ENCODE data around the gene ADAM23.
"Not testable (repeated sequence)": the region's sequence is repeated elsewhere in the genome, so short reads cannot be mapped to it uniquely, and the experiment has no call there.

Gene ADAM23, protein sequence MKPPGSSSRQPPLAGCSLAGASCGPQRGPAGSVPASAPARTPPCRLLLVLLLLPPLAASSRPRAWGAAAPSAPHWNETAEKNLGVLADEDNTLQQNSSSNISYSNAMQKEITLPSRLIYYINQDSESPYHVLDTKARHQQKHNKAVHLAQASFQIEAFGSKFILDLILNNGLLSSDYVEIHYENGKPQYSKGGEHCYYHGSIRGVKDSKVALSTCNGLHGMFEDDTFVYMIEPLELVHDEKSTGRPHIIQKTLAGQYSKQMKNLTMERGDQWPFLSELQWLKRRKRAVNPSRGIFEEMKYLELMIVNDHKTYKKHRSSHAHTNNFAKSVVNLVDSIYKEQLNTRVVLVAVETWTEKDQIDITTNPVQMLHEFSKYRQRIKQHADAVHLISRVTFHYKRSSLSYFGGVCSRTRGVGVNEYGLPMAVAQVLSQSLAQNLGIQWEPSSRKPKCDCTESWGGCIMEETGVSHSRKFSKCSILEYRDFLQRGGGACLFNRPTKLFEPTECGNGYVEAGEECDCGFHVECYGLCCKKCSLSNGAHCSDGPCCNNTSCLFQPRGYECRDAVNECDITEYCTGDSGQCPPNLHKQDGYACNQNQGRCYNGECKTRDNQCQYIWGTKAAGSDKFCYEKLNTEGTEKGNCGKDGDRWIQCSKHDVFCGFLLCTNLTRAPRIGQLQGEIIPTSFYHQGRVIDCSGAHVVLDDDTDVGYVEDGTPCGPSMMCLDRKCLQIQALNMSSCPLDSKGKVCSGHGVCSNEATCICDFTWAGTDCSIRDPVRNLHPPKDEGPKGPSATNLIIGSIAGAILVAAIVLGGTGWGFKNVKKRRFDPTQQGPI

GRCh38 chr2:206442833-206443734 is at the start of gene ADAM23:
ADAM23 (plus strand) TSS chr2:206443532; CDS start chr2:206443867, 335 bp downstream.
- H3K4me2 ChIP-seq (ENCODE audit: low read length), result peak within 1 kb of the TSS; percentile 98
- no peak within 1 kb of the TSS for H3K27ac ChIP-seq (ENCODE audit: low read length)

DNA sequence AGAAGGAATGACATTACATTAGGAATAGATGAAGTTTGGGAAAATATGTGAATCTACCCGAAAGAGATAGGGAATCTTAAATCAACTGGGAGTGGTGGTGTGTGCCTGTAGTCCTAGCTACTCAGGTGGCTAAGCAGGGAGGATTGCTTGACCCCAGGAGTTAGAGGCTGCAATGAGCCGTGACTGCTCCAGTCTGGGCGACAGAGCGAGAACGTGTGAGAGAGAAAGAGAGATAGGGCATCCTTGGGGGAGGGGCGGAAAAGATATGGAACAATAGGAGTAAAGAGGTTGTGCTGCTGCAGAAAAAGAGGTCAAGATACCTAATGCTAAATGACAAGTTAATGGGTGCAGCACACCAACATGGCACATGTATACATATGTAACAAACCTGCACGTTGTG is 47.1 kb upstream of the ADAM23 start:
- no peak overlapping the region for H3K9ac ChIP-seq (ENCODE audit: low read length)
- no peak overlapping the region for H3K4me2 ChIP-seq (ENCODE audit: low read length)
- no peak for TF ChIP-seq EZH2phosphoT487 (IDR thresholded peaks at IDR 0.05; ENCODE audit: low read depth)
- no peak for TF ChIP-seq CTCF (IDR thresholded peaks at IDR 0.05; ENCODE audit: low read depth, low read length)
- no peak overlapping the region for H2AFZ ChIP-seq (ENCODE audit: low read depth, low read length)
- H3K79me2 ChIP-seq (ENCODE audit: low read length), result no peaks in the 10 kb centered on the region
- no peaks in the 10 kb centered on the region for H3K36me3 ChIP-seq (replicated peaks; ENCODE audit: low read depth, low read length)
- H3K27ac ChIP-seq (ENCODE audit: low read length), result no peak overlapping the region
- no peaks in the 10 kb centered on the region for H4K20me1 ChIP-seq (ENCODE audit: insufficient read depth, low read length)
- no peaks in the 10 kb centered on the region for H3K27me3 ChIP-seq (ENCODE audit: low read depth, low read length)
- no peaks in the 10 kb centered on the region for H3K4me1 ChIP-seq (ENCODE audit: low read length)
- H3K9me3 ChIP-seq (ENCODE audit: insufficient read depth, low read length), result no peaks in the 10 kb centered on the region
- H3K4me3 ChIP-seq (ENCODE audit: low read length), result no peak overlapping the region

More at GRCh38 chr2:206442833-206443734, at the start of gene ADAM23:
- peaks cover 3% of the 10 kb centered on the region; the same call in 1 of the 2 replicates for H3K79me2 ChIP-seq (ENCODE audit: low read length)
- H2AFZ ChIP-seq (ENCODE audit: low read depth, low read length), result peak within 1 kb of the TSS; percentile 75; the same call in 1 of the 2 replicates
- H3K36me3 ChIP-seq (replicated peaks; ENCODE audit: low read depth, low read length), result no peaks in the 10 kb centered on the region
- no peak for TF ChIP-seq CTCF (IDR thresholded peaks at IDR 0.05; ENCODE audit: low read depth, low read length)
- no peak for TF ChIP-seq EZH2phosphoT487 (IDR thresholded peaks at IDR 0.05; ENCODE audit: low read depth)
- no peaks in the 10 kb centered on the region for H4K20me1 ChIP-seq (ENCODE audit: insufficient read depth, low read length)
- H3K4me1 ChIP-seq (ENCODE audit: low read length), result peaks cover 47% of the 10 kb centered on the region
- H3K4me3 ChIP-seq (ENCODE audit: low read length), result peak within 1 kb of the TSS; percentile 77
- no peaks in the 10 kb centered on the region for H3K9me3 ChIP-seq (ENCODE audit: insufficient read depth, low read length)
- peaks cover 2% of the 10 kb centered on the region; the same call in 1 of the 2 replicates for H3K27me3 ChIP-seq (ENCODE audit: low read depth, low read length)
- peak within 1 kb of the TSS; percentile 49; the same call in 1 of the 2 replicates for H3K9ac ChIP-seq (ENCODE audit: low read length)

GRCh38 chr2:206402956-206403569 is 40.3 kb upstream of the ADAM23 start:
- not testable (repeated sequence) for H4K20me1 ChIP-seq (ENCODE audit: insufficient read depth, low read length); H3K9me3 ChIP-seq (ENCODE audit: insufficient read depth, low read length); H3K4me2 ChIP-seq (ENCODE audit: low read length); H3K79me2 ChIP-seq (ENCODE audit: low read length); H3K4me1 ChIP-seq (ENCODE audit: low read length); H3K9ac ChIP-seq (ENCODE audit: low read length); H3K4me3 ChIP-seq (ENCODE audit: low read length); H2AFZ ChIP-seq (ENCODE audit: low read depth, low read length); H3K27me3 ChIP-seq (ENCODE audit: low read depth, low read length); H3K36me3 ChIP-seq (replicated peaks; ENCODE audit: low read depth, low read length); H3K27ac ChIP-seq (ENCODE audit: low read length)
